Measurements from ENCODE around the gene BTC.

BTC gene

DNA sequence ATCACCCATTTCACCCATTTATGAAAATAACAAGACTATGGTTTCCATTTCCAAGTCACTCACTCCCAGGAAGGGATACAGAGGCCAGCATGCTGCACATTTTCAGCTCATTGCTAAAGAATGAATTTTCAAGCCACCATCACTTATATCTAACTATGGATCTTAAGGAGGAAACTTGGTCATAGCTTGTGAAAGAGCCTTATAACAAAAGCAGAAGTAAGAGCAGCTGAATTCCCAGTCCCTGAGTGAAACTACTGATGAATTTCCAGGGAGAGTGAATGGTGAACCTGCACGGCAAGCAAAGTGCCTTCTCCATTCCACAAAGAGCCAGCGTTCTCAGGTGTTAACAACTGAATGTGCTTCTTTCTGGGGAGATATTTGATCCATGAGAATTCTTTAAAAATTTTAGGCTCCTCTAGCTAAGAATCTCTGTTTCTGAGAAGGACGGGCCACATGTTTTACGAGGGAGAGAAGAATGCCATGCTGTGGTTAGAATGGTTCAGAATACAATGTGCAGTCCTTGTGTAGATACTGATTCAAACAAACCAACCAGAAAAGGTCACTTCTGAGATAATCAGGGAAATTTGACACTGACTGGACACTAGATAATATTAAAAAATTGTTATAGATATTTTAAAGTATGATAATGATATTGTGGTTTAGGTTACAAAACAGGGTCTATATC is 24.0 kb downstream of the BTC start:
- TF ChIP-seq CTCF (IDR thresholded peaks at IDR 0.05; ENCODE audit: control extremely low read depth, extremely low read depth, low read depth, missing control alignments), result no peak
- POLR2A ChIA-PET, result no interaction called here
- DNase-seq (ENCODE audit: extremely low spot score), result no peak
- CTCF ChIA-PET, result interaction anchor here (0.6 kb wide), 1 partner anchor 16 kb away, joined by 4 read pairs; no protein-coding TSS in a partner anchor

GRCh38 chr4:74768857-74769525 is 25.3 kb downstream of the BTC start:
- ChIA-PET POLR2A (no interaction called here), CTCF (no interaction called here)
- no peak for DNase-seq (ENCODE audit: extremely low spot score)
- no peak for TF ChIP-seq CTCF (IDR thresholded peaks at IDR 0.05; ENCODE audit: control extremely low read depth, extremely low read depth, low read depth, missing control alignments)

DNA sequence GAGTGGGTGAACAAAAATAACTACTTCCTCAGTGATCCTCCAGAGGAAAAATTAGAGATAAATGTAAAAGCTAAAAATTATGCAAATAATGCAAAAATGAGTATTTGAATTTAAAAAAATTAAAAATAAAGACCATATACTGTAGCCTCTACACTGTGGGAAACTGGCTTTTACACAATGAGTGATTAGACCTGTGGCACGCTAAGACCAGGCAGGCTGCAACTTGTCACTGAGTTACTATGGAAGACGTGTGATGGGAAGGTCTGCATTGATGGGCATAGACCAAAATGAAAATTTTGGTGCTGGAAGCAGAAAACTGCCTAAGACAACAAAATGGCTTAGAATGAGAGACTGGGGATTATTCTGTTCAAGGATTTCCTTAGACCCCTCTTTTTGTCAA is 30.2 kb downstream of the BTC start:
- DNase-seq (ENCODE audit: extremely low spot score), result no peak
- ChIA-PET POLR2A (no interaction called here), CTCF (no interaction called here)
- TF ChIP-seq CTCF (IDR thresholded peaks at IDR 0.05; ENCODE audit: control extremely low read depth, extremely low read depth, low read depth, missing control alignments), result no peak

GRCh38 chr4:74758551-74759145 is 35.7 kb downstream of the BTC start:
- no peak for TF ChIP-seq CTCF (IDR thresholded peaks at IDR 0.05; ENCODE audit: control extremely low read depth, extremely low read depth, low read depth, missing control alignments)
- POLR2A ChIA-PET, result no interaction called here
- CTCF ChIA-PET, result interaction anchor here (0.6 kb wide), 1 partner anchor 9 kb away, joined by 3 read pairs; no protein-coding TSS in a partner anchor
- DNase-seq (ENCODE audit: extremely low spot score), result no peak

DNA sequence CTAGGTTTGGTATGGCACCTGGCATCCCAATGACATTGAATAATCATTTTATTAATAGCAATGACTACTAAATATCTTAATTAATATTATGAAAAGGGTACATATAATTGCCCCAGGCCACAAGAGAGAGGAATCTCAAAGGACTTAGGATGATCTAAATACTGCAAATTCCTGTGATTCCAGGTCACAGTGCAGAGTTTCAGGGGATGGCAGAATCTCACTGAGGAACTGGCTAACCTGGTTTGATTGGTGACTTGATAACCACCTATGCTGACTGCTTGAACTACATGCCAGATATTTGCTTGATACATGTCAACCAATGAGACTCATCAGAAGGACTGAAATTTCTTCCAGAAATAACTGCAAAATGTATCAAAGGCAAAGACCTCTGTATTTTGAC is 37.2 kb downstream of the BTC start:
- POLR2A ChIA-PET, result no interaction called here
- DNase-seq (ENCODE audit: extremely low spot score), result no peak
- CTCF ChIA-PET, result interaction anchor here (1.6 kb wide), 1 partner anchor 13 kb away, joined by 4 read pairs; no protein-coding TSS in a partner anchor
- TF ChIP-seq CTCF (IDR thresholded peaks at IDR 0.05; ENCODE audit: control extremely low read depth, extremely low read depth, low read depth, missing control alignments), result no peak

DNA sequence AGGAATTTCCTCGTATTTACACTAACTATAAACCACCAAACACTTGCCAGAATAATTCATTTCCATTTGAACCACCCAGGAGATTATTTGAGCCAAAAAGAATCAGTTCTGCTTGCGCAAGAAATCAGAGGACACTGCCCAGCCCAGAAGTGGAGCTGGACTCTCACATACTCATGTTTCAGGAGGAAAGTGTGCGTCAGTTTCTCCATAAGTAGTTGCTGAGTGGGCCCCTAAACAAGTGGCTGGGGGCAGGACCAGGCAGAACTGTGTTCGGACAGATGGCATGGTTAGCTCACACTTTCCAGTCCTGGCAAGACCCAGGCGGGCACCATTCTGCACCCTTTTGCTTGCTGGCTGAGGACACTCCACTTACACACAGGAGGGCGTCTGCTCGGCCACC is 38.8 kb downstream of the BTC start:
- no peak for DNase-seq (ENCODE audit: extremely low spot score)
- ChIA-PET CTCF (interaction anchor here (0.6 to 1.8 kb wide), 2 partner anchors 28 to 1283 kb away, joined by 3 to 4 read pairs; no protein-coding TSS in a partner anchor), POLR2A (no interaction called here)
- TF ChIP-seq CTCF (IDR thresholded peaks at IDR 0.05; ENCODE audit: control extremely low read depth, extremely low read depth, low read depth, missing control alignments), result no peak

Measured in GM10248 (cell line).